ENCODE results near the gene RYR3.

RYR3 gene

DNA sequence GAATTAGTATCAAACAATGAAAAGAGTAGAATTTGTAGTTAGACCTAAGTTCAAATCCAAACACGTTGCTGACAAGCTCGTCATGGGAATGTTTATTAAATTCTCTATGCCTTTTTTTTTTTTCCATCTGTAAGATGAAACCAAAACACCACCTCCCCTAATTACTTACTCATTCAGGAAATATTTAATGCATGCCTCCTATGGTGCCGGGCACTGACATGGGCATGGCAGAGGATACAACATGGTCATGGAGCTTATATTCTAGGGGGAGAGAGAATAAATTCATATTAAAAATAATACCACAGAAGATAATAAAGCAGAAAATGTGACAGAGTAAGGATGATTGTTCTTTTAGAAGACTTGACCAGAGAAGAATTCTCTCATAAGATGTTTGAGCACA is 215.8 kb downstream of the RYR3 start:
- Histone ChIP-seq H3K9ac (ENCODE audit: low read length) (no peak overlapping the region), H3K27me3 (ENCODE audit: low read depth, low read length) (peaks cover 44% of the 10 kb centered on the region), H3K36me3 (replicated peaks; ENCODE audit: low read depth, low read length) (no peaks in the 10 kb centered on the region), H2AFZ (ENCODE audit: low read depth, low read length) (no peak overlapping the region), H3K4me2 (ENCODE audit: low read length) (no peak overlapping the region), H3K4me1 (ENCODE audit: low read length) (no peaks in the 10 kb centered on the region), H4K20me1 (ENCODE audit: insufficient read depth, low read length) (no peaks in the 10 kb centered on the region), H3K27ac (ENCODE audit: low read length) (no peak overlapping the region), H3K9me3 (ENCODE audit: insufficient read depth, low read length) (no peaks in the 10 kb centered on the region), H3K79me2 (ENCODE audit: low read length) (no peaks in the 10 kb centered on the region), H3K4me3 (ENCODE audit: low read length) (no peak overlapping the region)
- TF ChIP-seq CTCF (IDR thresholded peaks at IDR 0.05; ENCODE audit: low read depth, low read length): no peak
- no peak for TF ChIP-seq EZH2phosphoT487 (IDR thresholded peaks at IDR 0.05; ENCODE audit: low read depth)

DNA sequence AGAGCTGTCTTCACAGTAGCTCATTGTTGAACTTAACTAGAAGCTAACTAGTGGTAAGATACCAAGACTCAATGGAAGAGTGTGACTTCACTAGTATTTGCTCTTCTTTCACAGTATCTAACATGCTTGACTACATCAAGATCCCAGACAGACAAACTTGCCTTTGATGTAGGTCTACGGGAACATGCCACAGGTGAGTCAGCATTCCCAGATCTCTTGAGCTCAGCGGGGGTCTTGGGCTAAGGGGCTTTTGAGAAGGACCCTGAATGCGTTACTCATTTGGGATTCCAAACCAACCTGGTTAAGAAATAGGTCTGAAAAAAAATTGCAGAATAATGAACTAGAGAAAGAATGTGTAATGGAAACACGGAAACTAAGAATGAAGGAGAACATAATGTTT is 222.4 kb downstream of the RYR3 start:
- TF ChIP-seq CTCF (IDR thresholded peaks at IDR 0.05; ENCODE audit: low read depth, low read length) (no peak), EZH2phosphoT487 (IDR thresholded peaks at IDR 0.05; ENCODE audit: low read depth) (no peak)
- H3K36me3 ChIP-seq (replicated peaks; ENCODE audit: low read depth, low read length): no peaks in the 10 kb centered on the region

GRCh38 chr15:33534642-33535041 is 223.9 kb downstream of the RYR3 start:
- Histone ChIP-seq H3K79me2 (ENCODE audit: low read length) (no peaks in the 10 kb centered on the region), H2AFZ (ENCODE audit: low read depth, low read length) (no peak overlapping the region), H4K20me1 (ENCODE audit: insufficient read depth, low read length) (no peaks in the 10 kb centered on the region), H3K36me3 (replicated peaks; ENCODE audit: low read depth, low read length) (no peaks in the 10 kb centered on the region), H3K9ac (ENCODE audit: low read length) (no peak overlapping the region), H3K27ac (ENCODE audit: low read length) (no peak overlapping the region), H3K9me3 (ENCODE audit: insufficient read depth, low read length) (no peaks in the 10 kb centered on the region), H3K4me1 (ENCODE audit: low read length) (peaks cover 6% of the 10 kb centered on the region), H3K4me2 (ENCODE audit: low read length) (no peak overlapping the region), H3K27me3 (ENCODE audit: low read depth, low read length) (peaks cover 44% of the 10 kb centered on the region), H3K4me3 (ENCODE audit: low read length) (no peak overlapping the region)
- TF ChIP-seq EZH2phosphoT487 (IDR thresholded peaks at IDR 0.05; ENCODE audit: low read depth) (no peak), CTCF (IDR thresholded peaks at IDR 0.05; ENCODE audit: low read depth, low read length) (no peak)

More for the DNA sequence above, 222.4 kb downstream of the RYR3 start:
- Histone ChIP-seq H3K27me3 (ENCODE audit: low read depth, low read length) (peaks cover 44% of the 10 kb centered on the region), H3K9ac (ENCODE audit: low read length) (no peak overlapping the region), H3K4me2 (ENCODE audit: low read length) (no peak overlapping the region), H2AFZ (ENCODE audit: low read depth, low read length) (no peak overlapping the region), H3K79me2 (ENCODE audit: low read length) (no peaks in the 10 kb centered on the region), H4K20me1 (ENCODE audit: insufficient read depth, low read length) (no peaks in the 10 kb centered on the region), H3K27ac (ENCODE audit: low read length) (no peak overlapping the region), H3K4me3 (ENCODE audit: low read length) (no peak overlapping the region), H3K9me3 (ENCODE audit: insufficient read depth, low read length) (no peaks in the 10 kb centered on the region), H3K4me1 (ENCODE audit: low read length) (peaks cover 6% of the 10 kb centered on the region)

DNA sequence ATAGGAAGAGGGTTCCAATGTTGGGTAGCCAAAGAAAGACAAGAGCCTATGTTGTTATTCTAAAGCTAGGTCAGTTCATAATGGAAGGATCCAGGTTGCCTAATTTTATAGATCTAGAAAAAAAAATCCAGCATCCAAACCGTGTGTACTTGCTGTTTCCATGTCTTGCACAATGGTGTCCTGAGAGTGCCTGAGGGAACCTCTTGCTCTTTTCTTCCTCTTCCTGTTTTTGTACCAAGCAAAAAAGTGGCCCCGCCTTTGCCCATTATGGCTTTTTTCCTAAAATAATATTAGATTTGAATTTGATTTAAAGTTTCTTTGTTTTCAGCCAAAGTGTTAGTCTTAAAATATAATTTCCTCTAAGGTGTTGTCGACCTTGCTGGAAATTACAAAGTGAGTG is 224.4 kb downstream of the RYR3 start:
- no peak overlapping the region for H3K4me3 ChIP-seq (ENCODE audit: low read length)
- peaks cover 6% of the 10 kb centered on the region for H3K4me1 ChIP-seq (ENCODE audit: low read length)
- TF ChIP-seq CTCF (IDR thresholded peaks at IDR 0.05; ENCODE audit: low read depth, low read length) (no peak), EZH2phosphoT487 (IDR thresholded peaks at IDR 0.05; ENCODE audit: low read depth) (no peak)
- no peak overlapping the region for H2AFZ ChIP-seq (ENCODE audit: low read depth, low read length)
- no peaks in the 10 kb centered on the region for H3K36me3 ChIP-seq (replicated peaks; ENCODE audit: low read depth, low read length)
- H3K9ac ChIP-seq (ENCODE audit: low read length): no peak overlapping the region
- H3K9me3 ChIP-seq (ENCODE audit: insufficient read depth, low read length): no peaks in the 10 kb centered on the region
- no peaks in the 10 kb centered on the region for H3K79me2 ChIP-seq (ENCODE audit: low read length)
- H3K4me2 ChIP-seq (ENCODE audit: low read length): no peak overlapping the region
- H3K27me3 ChIP-seq (ENCODE audit: low read depth, low read length): peaks cover 44% of the 10 kb centered on the region
- H3K27ac ChIP-seq (ENCODE audit: low read length): no peak overlapping the region
- H4K20me1 ChIP-seq (ENCODE audit: insufficient read depth, low read length): no peaks in the 10 kb centered on the region

Data from OCI-LY3 (cell line).